Erythroblast (primary cell): ENCODE measurements around the gene RBM5.

Experiments
- GATA1 ChIP-seq: IDR thresholded peaks from 2 replicates; pipeline ENCODE4 v1.6.1; 2011; ENCODE audit warnings: low read depth, mild to moderate bottlenecking, control low read depth, low read length, moderate library complexity
- POLR2A ChIP-seq: IDR thresholded peaks from 2 replicates; pipeline ENCODE4 v1.6.1; 2011; ENCODE audit warnings: mild to moderate bottlenecking, low read length

DNA sequence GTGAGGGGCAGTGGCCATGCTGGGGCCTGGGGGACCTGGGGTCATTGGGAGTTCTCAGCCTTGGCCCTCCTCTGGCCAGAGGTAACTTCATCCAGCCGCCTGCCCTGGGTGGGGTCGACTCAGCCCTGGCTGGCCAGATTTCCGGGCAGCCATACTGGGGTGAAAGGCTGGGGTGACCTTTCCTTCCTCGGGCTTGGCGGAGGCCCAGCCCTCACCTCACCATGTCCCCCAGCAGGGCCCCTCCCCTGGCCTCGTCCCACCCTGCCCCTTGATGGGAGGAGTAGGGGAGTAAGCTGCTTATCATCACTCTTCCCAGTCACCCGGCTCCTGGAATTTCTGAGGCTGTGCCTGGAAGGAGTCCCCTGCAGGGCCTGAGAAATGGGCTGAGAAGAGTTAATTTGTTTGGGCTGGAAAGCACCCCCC lies 71.9 kb downstream of the RBM5 start:
- TF ChIP-seq POLR2A (no peak), GATA1 (no peak)
